Suprapubic skin (tissue), 4 donors: ENCODE results near the gene MROH2A. TPM values are rescaled to one million over a fixed set of nuclear protein-coding genes. Genes with fewer than 3 reads are reported as not detected.

Experiments used
- DNase-seq, 2 donors: peaks; one replicate each; pipeline ENCODE4 v3.0.0-alpha.2; 2019; ENCODE audit warnings: low spot score in 2 of 2
- H3K27ac ChIP-seq: fragments of 200-600 bp; sonication (generic); one replicate; pipeline ENCODE4 v1.5.1; 2019
- H3K27me3 ChIP-seq: fragments of 200-600 bp; sonication (generic); one replicate; pipeline ENCODE4 v1.5.1; 2019
- H3K36me3 ChIP-seq: fragments of 200-600 bp; sonication (generic); one replicate; pipeline ENCODE4 v1.5.1; 2019
- H3K4me1 ChIP-seq: fragments of 200-600 bp; sonication (generic); one replicate; pipeline ENCODE4 v1.5.1; 2019
- H3K4me3 ChIP-seq: fragments of 200-600 bp; sonication (generic); one replicate; pipeline ENCODE4 v1.5.1; 2019; ENCODE audit warnings: mild to moderate bottlenecking
- H3K9me3 ChIP-seq: fragments of 200-600 bp; sonication (generic); one replicate; pipeline ENCODE4 v1.5.1; 2019
- EP300 ChIP-seq: sonication (generic); formaldehyde crosslinking; IDR thresholded peaks from one replicate; pipeline ENCODE4 v1.6.1; 2017; ENCODE audit warnings: antibody characterized with exemption
- POLR2A ChIP-seq, 2 donors: fragments of 450-650 bp; IDR thresholded peaks; one replicate each; pipeline ENCODE4 v1.6.1; 2017; ENCODE audit warnings: antibody characterized with exemption in 2 of 2, mild to moderate bottlenecking in 2 of 2, moderate library complexity in 2 of 2
- POLR2AphosphoS5 ChIP-seq, 3 donors: sonication (generic); formaldehyde crosslinking; IDR thresholded peaks; one replicate each; pipeline ENCODE4 v1.6.1; 2017; ENCODE audit warnings: antibody characterized with exemption in 3 of 3
- WGBS: methylation state at CpG from one replicate; pipeline ENCODE4 v1.1.5; 2018; 5-methylcytosine and 5-hydroxymethylcytosine counted together
- total RNA-seq, 4 donors: library from RNA; depleted of rRNA; stranded (reverse); fragments of >200 nt; gene quantifications; one replicate each; pipeline ENCODE4 v1.1.0, GENCODE V29; 2016
- TF ChIP-seq, protein P1 (sequence below), 2 donors: fragments of 200-600 bp in 1 of 2; fragments of 450-650 bp in 1 of 2; sonication (generic) in 1 of 2; IDR thresholded peaks; one replicate each; pipeline ENCODE4 v1.5.1; 2016 to 2019; ENCODE audit warnings: antibody characterized with exemption in 2 of 2, mild to moderate bottlenecking in 1 of 2, moderate library complexity in 1 of 2

Gene MROH2A
- total RNA-seq, 4 donors from 2014 or later = not detected

DNA sequence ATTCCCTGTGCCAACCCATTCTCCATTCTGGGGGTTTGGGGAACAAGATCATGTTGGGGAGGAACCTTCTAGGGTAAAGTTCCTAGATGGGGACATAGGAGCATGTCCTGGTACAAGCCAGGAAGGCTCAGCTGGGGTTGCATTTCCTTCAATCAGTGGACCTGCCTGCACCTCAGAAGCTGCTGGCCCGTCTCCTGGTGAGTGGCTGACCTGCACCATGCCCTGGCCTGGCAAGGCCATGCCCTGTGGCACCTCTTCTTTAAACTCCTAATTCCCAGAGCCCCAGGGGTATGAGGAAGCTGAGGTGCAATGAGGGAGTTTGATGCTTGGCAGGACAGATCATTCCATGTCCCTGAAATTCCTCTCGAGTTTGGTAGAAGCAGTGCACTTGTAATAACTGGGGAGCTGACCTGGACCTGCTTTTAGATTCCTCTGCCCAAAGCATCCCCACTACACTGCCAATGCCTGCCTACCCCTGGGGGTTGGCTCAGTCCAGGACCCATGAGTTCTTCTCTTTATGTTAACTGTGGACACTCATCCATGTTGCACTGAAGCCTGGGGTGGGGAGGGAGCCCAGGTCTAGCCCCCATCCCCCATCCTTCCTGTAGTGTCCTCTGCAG lies 25.3 kb downstream of the MROH2A start:
- TF ChIP-seq, protein P1, sequence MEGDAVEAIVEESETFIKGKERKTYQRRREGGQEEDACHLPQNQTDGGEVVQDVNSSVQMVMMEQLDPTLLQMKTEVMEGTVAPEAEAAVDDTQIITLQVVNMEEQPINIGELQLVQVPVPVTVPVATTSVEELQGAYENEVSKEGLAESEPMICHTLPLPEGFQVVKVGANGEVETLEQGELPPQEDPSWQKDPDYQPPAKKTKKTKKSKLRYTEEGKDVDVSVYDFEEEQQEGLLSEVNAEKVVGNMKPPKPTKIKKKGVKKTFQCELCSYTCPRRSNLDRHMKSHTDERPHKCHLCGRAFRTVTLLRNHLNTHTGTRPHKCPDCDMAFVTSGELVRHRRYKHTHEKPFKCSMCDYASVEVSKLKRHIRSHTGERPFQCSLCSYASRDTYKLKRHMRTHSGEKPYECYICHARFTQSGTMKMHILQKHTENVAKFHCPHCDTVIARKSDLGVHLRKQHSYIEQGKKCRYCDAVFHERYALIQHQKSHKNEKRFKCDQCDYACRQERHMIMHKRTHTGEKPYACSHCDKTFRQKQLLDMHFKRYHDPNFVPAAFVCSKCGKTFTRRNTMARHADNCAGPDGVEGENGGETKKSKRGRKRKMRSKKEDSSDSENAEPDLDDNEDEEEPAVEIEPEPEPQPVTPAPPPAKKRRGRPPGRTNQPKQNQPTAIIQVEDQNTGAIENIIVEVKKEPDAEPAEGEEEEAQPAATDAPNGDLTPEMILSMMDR (IDR thresholded peaks at IDR 0.05) = no peak
- no peak for TF ChIP-seq POLR2A (IDR thresholded peaks at IDR 0.05)
- TF ChIP-seq POLR2AphosphoS5 (IDR thresholded peaks at IDR 0.05) = no peak
- TF ChIP-seq EP300 = no peak
- H3K9me3 ChIP-seq = no peaks in the 10 kb centered on the region
- H3K27ac ChIP-seq = no peak overlapping the region
- H3K36me3 ChIP-seq = no peaks in the 10 kb centered on the region
- 61% methylated on average over 2 of the region's 2 CpGs for WGBS
- H3K4me1 ChIP-seq = no peaks in the 10 kb centered on the region
- peaks cover 10% of the 10 kb centered on the region for H3K27me3 ChIP-seq
- peak in 1 of 2 donors; percentile 38 for DNase-seq
- H3K4me3 ChIP-seq = no peak overlapping the region

DNA sequence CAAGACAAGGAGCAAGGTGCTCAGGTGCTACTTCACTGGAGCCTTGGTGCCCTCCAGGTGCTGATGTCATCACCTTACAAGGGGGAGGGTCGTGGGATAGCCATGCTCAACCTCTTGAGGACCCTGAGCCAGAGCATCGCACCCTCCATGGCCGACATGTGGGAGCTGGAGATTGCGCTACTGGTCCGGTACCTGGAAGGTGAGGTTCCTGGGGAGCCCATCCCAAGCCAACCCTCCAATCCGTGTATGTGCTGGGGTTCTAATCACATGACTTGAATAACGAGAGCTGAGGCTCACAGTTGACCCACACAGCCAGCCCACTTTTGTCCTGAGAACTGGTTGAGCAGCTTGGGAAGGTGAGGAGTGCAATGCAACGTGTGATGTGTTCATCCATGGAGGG lies 25.9 kb downstream of the MROH2A start:
- H3K27me3 ChIP-seq = peaks cover 16% of the 10 kb centered on the region
- no peaks in the 10 kb centered on the region for H3K9me3 ChIP-seq
- 60% methylated on average over 6 of the region's 8 CpGs for WGBS
- H3K4me3 ChIP-seq = no peak overlapping the region
- peak in 1 of 2 donors; percentile 45 for DNase-seq
- no peaks in the 10 kb centered on the region for H3K36me3 ChIP-seq
- TF ChIP-seq POLR2AphosphoS5 (IDR thresholded peaks at IDR 0.05) = no peak
- TF ChIP-seq, protein P1 (IDR thresholded peaks at IDR 0.05) = no peak
- TF ChIP-seq POLR2A (IDR thresholded peaks at IDR 0.05) = no peak
- TF ChIP-seq EP300 = no peak
- no peak overlapping the region for H3K27ac ChIP-seq
- H3K4me1 ChIP-seq = no peaks in the 10 kb centered on the region

DNA sequence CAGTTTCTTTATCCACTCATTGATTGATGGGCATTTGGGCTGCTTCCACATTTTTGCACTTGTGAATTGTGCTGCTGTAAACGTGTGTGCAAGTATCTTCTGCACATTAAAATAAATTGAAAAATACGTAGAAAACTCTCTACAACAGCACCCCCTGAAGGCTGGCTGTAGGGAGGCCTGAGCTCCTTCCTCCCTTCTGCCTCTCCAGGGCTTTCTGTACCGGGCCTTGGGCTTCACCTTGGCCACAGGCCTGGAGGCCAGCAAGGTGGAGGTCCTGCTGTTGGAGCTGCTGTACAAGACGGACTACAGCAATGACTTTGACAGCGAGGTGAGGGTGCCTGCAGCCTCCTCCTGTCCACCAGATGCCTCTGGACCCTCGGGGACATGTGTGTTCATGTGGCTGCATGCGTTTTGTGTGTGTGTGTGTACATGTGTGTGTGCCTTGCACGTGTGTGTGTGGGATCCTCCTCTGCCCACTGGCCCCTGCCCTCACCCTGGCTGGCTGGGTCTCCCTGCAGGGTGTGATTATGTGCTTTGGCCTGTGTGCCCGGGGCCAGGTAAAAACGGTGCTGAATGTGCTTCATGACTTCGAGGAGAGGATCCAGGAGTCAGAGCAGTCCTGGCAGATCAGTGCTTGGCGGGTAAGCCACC lies 29.2 kb downstream of the MROH2A start:
- 86% methylated on average over 4 of the region's 12 CpGs for whole genome bisulfite sequencing
- DNase-seq = peak in 1 of 2 donors; percentile 34
- Histone ChIP-seq H3K4me1 (no peaks in the 10 kb centered on the region), H3K36me3 (no peaks in the 10 kb centered on the region), H3K4me3 (no peak overlapping the region), H3K27ac (no peak overlapping the region), H3K27me3 (peaks cover 16% of the 10 kb centered on the region), H3K9me3 (no peaks in the 10 kb centered on the region)
- TF ChIP-seq, protein P1 (IDR thresholded peaks at IDR 0.05) = no peak
- no peak for TF ChIP-seq POLR2A (IDR thresholded peaks at IDR 0.05)
- no peak for TF ChIP-seq EP300
- TF ChIP-seq POLR2AphosphoS5 (IDR thresholded peaks at IDR 0.05) = no peak

DNA sequence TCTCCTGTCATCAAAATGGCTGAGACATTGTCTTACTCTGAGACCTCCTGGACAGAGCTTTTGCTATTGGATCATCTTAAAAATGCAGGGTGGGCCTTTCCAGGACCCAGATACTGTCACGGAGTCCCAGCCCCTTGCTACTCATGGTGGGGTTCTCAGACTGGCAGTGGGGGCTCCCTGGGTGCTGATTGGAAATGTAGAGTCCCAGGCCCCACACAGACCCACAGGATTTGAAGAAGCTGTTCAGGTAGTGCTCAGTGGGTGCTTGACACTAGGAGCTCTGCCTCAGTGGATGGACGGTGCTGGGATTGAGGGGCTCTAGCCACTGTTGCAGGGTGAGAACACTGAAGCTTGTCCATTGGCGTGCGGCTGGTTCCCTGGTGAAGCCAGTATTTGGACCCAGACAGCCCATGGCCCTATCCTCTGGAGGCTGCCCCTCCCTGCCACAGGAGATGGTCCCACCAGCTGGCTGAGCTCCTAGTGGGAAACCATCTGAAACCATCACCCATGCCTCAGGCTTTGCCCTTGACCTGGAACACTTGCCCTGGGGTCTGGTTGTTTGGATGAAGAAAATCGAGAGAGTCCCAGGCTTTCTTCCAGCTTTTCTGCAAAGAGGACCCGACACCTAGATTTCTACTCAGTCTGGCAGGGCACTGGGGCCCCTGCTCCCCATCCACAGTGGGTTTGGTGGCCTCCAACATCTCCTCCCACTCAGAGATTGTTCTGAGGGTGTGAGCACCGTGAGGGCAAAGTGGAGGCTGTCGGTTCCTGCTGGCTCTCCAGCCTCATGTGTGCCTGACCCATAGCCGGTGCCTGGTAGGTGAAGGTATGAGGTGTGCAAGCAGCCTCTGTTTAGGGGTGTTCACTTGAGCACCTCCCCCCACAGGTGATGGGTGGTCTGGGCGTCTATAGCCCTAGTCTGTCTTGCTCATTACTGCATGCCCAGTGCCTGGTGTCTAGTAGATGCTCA lies 30.1 kb downstream of the MROH2A start:
- peaks cover 16% of the 10 kb centered on the region for H3K27me3 ChIP-seq
- no peaks in the 10 kb centered on the region for H3K9me3 ChIP-seq
- no peak overlapping the region for H3K4me3 ChIP-seq
- H3K4me1 ChIP-seq = no peaks in the 10 kb centered on the region
- H3K27ac ChIP-seq = no peak overlapping the region
- TF ChIP-seq EP300 (no peak), POLR2AphosphoS5 (IDR thresholded peaks at IDR 0.05) (no peak), POLR2A (IDR thresholded peaks at IDR 0.05) (no peak)
- TF ChIP-seq, protein P1 (IDR thresholded peaks at IDR 0.05) = no peak
- DNase-seq = peak in 1 of 2 donors; percentile 61
- H3K36me3 ChIP-seq = no peaks in the 10 kb centered on the region
- WGBS = 82% methylated on average over 7 of the region's 10 CpGs
